ENCODE results near the gene NDUFS7. TPM values are rescaled to one million over a fixed set of nuclear protein-coding genes. Genes with fewer than 3 reads are reported as not detected.

Gene NDUFS7
- total RNA-seq, 1 donor from 2014 or later: 443 TPM

- intact Hi-C loops (cut with DNase I): no loop called here
- peak; percentile 18 for ATAC-seq
- no peak for DNase-seq (ENCODE audit: missing footprints)
Measured at GRCh38 chr19:1394252-1395193, 10.8 kb downstream of the NDUFS7 start.

DNA sequence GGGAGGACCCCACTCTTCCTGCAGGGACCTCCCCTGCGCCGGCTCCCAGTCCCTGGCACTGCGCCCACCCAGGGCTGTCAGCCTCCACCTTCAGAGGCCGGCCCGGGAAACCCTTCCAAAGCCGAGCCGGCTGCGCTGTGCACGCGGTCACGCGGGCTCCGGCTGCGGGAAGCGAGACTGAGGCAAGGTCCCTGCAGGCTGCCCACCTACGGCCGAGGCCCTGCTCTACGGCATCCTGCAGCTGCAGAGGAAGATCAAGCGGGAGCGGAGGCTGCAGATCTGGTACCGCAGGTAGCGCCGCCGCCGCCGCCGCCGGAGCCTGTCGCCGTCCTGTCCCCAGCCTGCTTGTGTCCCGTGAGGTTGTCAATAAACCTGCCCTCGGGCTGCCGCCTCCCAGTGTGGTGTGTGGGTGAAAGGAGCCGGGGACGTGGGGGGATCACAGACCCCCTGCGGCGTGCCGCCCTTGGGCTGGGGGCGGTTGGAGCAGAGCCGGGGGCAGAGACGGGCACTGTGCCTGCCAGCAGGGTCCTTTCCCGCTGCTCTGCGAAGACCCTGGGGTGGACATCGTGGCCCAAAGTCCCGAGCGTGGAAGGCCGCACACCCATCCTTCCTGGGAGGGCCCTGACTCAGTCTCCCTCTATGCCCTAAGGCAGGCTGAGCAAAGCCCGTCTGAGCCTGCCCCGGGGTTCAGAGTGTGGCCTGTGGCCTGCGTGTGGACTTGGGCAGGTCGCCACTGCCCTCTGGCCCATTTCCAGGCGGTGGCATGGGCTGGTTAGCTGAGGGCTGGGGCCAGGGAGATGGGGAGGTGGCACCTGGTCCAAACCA, 11.7 kb downstream of the NDUFS7 start:
- intact Hi-C loops (cut with DNase I): no loop called here
- DNase-seq (ENCODE audit: missing footprints) (no peak), ATAC-seq (peak; percentile 11)

DNA sequence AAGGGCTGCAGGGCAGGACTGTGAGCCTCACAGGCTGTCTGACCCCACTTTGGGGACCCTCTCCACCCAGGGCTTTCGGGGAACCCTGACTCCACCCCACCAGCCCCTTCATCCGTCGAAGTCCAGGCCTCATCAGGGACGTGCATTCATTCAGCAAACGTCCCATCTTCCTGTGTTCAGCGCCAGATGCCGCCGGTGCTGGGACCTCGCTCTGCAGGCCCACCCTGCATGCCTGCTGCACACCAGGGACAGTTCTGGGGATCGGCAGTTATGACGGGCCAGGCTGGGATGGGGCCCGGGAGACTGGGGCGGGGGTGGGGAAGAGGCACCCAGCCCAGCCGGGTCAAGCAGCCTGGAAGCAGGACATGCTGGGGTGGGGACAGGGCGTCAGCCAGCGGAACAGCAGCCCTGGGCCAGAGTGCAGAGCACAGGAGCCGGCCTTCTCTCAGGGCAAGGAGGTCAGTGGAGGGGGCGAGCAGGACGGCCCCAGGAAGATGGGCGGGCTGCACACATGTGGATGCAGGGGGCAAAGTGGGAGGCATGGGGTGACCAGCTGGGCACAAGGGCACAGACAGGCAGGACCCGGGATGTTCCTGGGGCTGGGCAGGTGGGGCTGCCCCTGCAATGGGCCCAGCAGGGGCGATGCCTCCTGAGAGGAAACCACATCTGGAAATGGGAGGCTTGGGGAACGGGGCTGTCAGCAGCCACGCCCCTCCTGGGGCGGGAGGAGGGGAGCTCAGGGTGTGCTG, 12.5 kb downstream of the NDUFS7 start:
- DNase-seq (ENCODE audit: missing footprints) (no peak), ATAC-seq (peak; percentile 20)
- intact Hi-C loops (cut with DNase I): no loop called here

- intact Hi-C loops (cut with DNase I): no loop called here
- no peak for ATAC-seq
- no peak for DNase-seq (ENCODE audit: missing footprints)
Measured at GRCh38 chr19:1396768-1397679, 13.3 kb downstream of the NDUFS7 start.

GRCh38 chr19:1397838-1398237, 14.1 kb downstream of the NDUFS7 start:
- DNase-seq (ENCODE audit: missing footprints) (no peak), ATAC-seq (no peak)
- intact Hi-C loops (cut with DNase I): no loop called here

DNA sequence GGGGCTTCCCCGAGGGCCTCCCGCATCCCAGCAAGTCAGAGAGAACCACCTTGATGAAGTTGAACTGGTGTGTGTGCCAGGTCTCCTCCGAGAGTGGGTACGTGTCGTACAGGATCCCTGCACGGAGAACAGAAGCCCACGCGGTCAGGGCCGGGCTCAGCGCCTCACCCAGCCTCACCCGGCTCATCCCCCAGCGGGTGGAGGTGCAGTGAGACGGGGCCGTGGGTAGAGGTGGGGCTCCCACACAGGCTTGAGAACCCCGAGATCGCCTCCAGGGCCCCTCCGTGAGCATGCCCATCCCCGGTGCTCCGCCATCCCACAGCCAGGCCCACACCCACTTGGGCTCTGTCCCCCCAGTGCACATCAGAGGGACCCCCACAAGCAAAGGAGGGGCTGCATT, 15.4 kb downstream of the NDUFS7 start:
- intact Hi-C loops (cut with DNase I): no loop called here
- ATAC-seq (no peak), DNase-seq (ENCODE audit: missing footprints) (no peak)

DNA sequence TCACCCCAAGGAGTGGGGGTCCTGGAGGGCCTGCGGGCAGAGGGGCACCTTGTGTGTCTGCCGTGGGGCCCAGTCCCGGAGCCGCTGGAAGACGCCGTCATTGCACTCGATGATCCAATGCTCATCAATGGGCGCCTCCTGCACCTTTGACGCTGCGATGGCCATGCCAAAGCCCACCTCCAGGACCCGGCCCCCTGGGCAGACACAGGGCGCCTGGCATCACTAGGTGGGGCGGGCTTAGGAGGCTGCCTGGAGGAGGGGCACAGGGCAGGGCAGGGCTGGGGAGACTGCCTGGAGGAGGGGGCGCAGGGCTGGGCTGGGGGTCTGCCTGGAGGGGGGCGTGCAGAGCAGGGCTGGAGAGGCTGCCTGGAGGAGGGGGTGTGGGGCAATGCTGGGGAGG, 16.0 kb downstream of the NDUFS7 start:
- intact Hi-C loops (cut with DNase I): no loop called here
- DNase-seq (ENCODE audit: missing footprints) (no peak), ATAC-seq (no peak)

- intact Hi-C loops (cut with DNase I): no loop called here
- DNase-seq (ENCODE audit: missing footprints): no peak
Measured at GRCh38 chr19:1400281-1401137, 16.8 kb downstream of the NDUFS7 start.

GRCh38 chr19:1401138-1401888, 17.6 kb downstream of the NDUFS7 start, which contains the start of gene GAMT:
GAMT (minus strand) TSS chr19:1401542; CDS start chr19:1401476, 66 bp downstream.
- intact Hi-C loops (cut with DNase I): no loop called here
- DNase-seq (ENCODE audit: missing footprints): no peak
- ATAC-seq: peak; percentile 70

More at GRCh38 chr19:1400281-1401137, 16.8 kb downstream of the NDUFS7 start:
- ATAC-seq: peak; percentile 78

DNA sequence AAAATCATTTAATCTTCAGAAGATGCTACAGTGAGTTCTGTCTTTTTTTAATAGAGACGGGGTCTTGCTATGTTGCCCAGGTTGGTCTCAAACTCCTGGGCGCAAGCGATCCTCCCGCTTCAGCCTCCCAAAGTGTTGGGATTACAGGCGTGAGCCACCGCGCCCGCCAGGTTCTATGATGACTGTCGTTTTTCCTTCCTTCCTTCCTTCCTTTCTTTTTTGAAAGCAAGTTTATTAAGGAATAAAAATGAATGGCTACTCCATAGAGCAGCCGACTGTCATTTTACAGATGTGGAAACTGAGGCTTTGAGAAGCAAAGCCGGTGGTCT, 18.1 kb downstream of the NDUFS7 start:
- ATAC-seq: no peak
- DNase-seq (ENCODE audit: missing footprints): no peak
- intact Hi-C loops (cut with DNase I): no loop called here

DNA sequence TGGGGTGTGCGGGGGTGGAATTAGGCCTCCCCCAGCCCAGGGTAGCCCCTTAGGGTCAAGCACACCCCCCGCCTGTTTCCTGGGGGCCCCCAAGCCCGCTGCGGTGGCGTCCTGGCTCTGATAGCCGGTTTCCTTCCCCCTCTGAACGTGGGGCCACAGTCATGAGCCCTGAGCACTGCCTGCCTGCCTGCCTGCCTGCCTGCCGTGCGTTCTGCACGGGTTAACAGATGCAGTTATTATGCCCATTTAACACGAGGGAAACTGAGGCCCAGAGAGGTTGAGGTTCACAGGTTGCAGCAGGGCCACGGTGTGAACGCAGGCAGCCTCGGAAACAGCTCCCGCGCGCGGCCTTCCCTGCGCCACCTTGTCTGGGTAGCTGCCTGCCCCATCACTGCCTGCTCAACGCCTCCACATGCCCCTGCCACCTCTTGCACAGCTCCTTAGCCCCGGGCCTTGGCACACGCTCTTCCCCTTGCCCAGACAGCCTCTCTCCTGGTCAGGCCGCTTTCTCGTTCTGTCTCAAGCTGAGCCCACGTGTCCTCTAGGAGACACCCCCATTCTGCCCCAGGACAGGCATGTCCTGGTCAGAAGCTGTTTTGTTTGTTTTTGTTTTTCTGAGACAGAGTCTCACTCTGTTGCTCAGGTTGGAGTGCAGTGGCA, 18.8 kb downstream of the NDUFS7 start:
- DNase-seq (ENCODE audit: missing footprints): no peak
- ATAC-seq: no peak
- intact Hi-C loops (cut with DNase I): no loop called here

DNA sequence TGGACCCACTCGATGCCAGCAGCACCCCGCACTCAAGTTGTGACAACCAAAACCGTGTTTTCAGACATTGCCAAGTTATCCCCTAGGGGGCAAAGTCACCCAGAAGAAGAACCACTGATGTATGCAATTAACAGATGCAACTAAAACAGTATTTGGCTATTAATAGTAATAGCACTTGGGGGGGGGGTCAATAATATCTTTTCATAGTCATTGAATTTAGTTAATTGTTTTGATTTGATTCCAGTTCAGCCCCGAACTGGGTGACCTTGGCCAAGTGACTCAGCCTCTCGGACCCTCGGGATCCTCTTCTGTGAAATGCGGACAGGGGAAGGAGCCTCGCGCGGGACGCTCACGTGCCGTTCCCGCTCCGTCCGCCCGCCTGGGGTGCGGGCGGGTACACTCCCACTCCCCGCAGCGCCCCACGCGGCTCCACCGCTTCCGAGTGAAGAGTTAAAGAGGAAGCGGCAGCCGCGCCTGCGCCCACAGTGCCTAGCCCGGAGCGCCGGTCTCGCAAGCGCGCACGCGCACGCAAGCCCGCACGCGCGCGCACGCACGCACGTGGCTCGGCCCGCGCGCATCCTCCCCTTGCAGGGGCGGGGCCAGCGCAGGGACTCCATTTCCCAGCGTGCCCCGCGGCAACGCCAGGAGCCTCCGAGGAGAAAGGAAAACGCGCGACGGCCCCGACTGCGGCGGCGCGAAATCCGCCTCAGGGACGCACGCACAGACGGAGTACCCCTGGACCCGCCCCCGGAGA, 23.2 kb downstream of the NDUFS7 start:
- ATAC-seq (peak; percentile 93), DNase-seq (ENCODE audit: missing footprints) (peak; percentile 100)
- intact Hi-C loops (cut with DNase I): loop anchor here (1.0 to 5.0 kb wide), 2 partner anchors 24 to 130 kb away; partner anchors contain the start of genes FAM174C and NDUFS7

- intact Hi-C loops (cut with DNase I): loop anchor here (1.0 to 5.0 kb wide), 2 partner anchors 24 to 130 kb away; partner anchors contain the start of genes FAM174C and NDUFS7
- ATAC-seq (no peak), DNase-seq (ENCODE audit: missing footprints) (no peak)
Measured at GRCh38 chr19:1407528-1408299, 24.0 kb downstream of the NDUFS7 start, which contains the start of gene DAZAP1. DAZAP1 (plus strand) TSS chr19:1407586; CDS start chr19:1407774, 188 bp downstream.

All from Right ventricle myocardium inferior (tissue), 1 donor.